Measurements from ENCODE around the gene SLC7A5. TPM values are rescaled to one million over a fixed set of nuclear protein-coding genes. Genes with fewer than 3 reads are reported as not detected.

SLC7A5 gene
- total and polyA plus RNA-seq, 12 donors = 1.2 to 15.3 (median 4.1) TPM

- peak overlapping the region in 8 of 10 donors; percentile 28 to 62 (median 50) for H3K27ac ChIP-seq
- 58 to 64% methylated on average over 17 of the region's 17 CpGs for WGBS, 2 donors
- peak; percentile 55 to 87 (median 69) for ATAC-seq
Measured at GRCh38 chr16:87836844-87837581, 32.3 kb downstream of the SLC7A5 start.

GRCh38 chr16:87836346-87836843 lies 32.9 kb downstream of the SLC7A5 start:
- WGBS, 2 donors = 79 to 83% methylated on average over 17 of the region's 17 CpGs
- H3K27ac ChIP-seq = peak overlapping the region in 8 of 10 donors; percentile 22 to 62 (median 50)
- peak; percentile 7 to 40 (median 26) for ATAC-seq
- intact Hi-C loops (cut with DNase I) = no loop called here
- peaks cover 0 to 13% (median 0%) of the 10 kb centered on the region in 9 donors for H3K4me1 ChIP-seq
- peaks cover 0 to 93% (median 0%) of the 10 kb centered on the region in 9 donors for H3K36me3 ChIP-seq
- H3K27me3 ChIP-seq = no peaks in the 10 kb centered on the region
- TF ChIP-seq CTCF (IDR thresholded peaks at IDR 0.05) = no peak
- no peak overlapping the region for H3K4me3 ChIP-seq
- H3K9me3 ChIP-seq = no peaks in the 10 kb centered on the region
- DNase-seq = no peak

More at GRCh38 chr16:87836844-87837581, 32.3 kb downstream of the SLC7A5 start:
- intact Hi-C loops (cut with DNase I) = no loop called here
- peaks cover 0 to 92% (median 0%) of the 10 kb centered on the region in 9 donors for H3K36me3 ChIP-seq
- peaks cover 0 to 13% (median 0%) of the 10 kb centered on the region in 9 donors for H3K4me1 ChIP-seq
- H3K4me3 ChIP-seq = no peak overlapping the region
- TF ChIP-seq CTCF (IDR thresholded peaks at IDR 0.05) = no peak
- no peaks in the 10 kb centered on the region for H3K9me3 ChIP-seq
- peak in 1 of 2 donors; percentile 64 for DNase-seq
- no peaks in the 10 kb centered on the region for H3K27me3 ChIP-seq

GRCh38 chr16:87835882-87836331 lies 33.4 kb downstream of the SLC7A5 start:
- H3K36me3 ChIP-seq = peaks cover 0 to 93% (median 0%) of the 10 kb centered on the region in 9 donors
- 71 to 76% methylated on average over 20 of the region's 20 CpGs for WGBS, 2 donors
- ATAC-seq (peak in 7 of 8 donors; percentile 31 to 59 (median 48)), DNase-seq (peak in 1 of 2 donors; percentile 43)
- H3K27me3 ChIP-seq = no peaks in the 10 kb centered on the region
- H3K4me1 ChIP-seq = peaks cover 0 to 13% (median 0%) of the 10 kb centered on the region in 9 donors
- intact Hi-C loops (cut with DNase I) = no loop called here
- H3K27ac ChIP-seq = peak overlapping the region in 4 of 10 donors; percentile 22 to 62 (median 43)
- no peak for TF ChIP-seq CTCF (IDR thresholded peaks at IDR 0.05)
- no peak overlapping the region for H3K4me3 ChIP-seq
- no peaks in the 10 kb centered on the region for H3K9me3 ChIP-seq

GRCh38 chr16:87834668-87835473 lies 34.4 kb downstream of the SLC7A5 start:
- ATAC-seq (no peak), DNase-seq (peak in 1 of 2 donors; percentile 52)
- peaks cover 0 to 89% (median 0%) of the 10 kb centered on the region in 9 donors for H3K36me3 ChIP-seq
- no peak overlapping the region for H3K4me3 ChIP-seq
- H3K4me1 ChIP-seq = peaks cover 0 to 13% (median 0%) of the 10 kb centered on the region in 9 donors
- no peak for TF ChIP-seq CTCF (IDR thresholded peaks at IDR 0.05)
- intact Hi-C loops (cut with DNase I) = no loop called here
- H3K27me3 ChIP-seq = no peaks in the 10 kb centered on the region
- H3K9me3 ChIP-seq = no peaks in the 10 kb centered on the region
- WGBS, 2 donors = 60 to 67% methylated on average over 24 of the region's 24 CpGs
- no peak overlapping the region for H3K27ac ChIP-seq
